HG02884 (cell line): ENCODE data around the gene IFI6.

ENCODE experiments used
- ATAC-seq: cut with Tn5 transposase; IDR thresholded peaks from one replicate; pipeline ENCODE4 v1.9.1; 2021; ENCODE audit warnings: mild to moderate bottlenecking, moderate library complexity; ENCODE audit not compliant: unreplicated experiment

IFI6 gene

DNA sequence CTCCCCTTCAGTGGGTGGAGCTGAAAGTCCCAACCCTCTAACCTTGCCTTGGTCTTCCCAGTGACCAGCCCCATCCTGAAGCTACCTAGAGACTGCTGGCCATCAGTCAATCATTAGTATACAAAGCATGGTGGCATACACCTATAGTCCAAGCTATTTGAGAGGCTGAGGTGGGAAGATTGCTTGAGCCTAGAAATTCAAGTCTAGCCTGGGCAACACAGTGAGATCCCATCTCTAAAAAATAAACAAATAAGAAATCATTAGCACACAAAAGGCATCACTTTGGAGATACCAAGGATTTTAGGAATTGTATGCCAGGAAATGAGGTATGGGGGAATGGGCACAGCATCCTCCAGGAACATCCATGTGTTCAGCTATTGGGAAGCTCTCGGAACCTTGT lies 4.4 kb upstream of the IFI6 start:
- ATAC-seq: no peak

GRCh38 chr1:27672750-27673112 lies 739 bp upstream of the IFI6 start:
- no peak for ATAC-seq

DNA sequence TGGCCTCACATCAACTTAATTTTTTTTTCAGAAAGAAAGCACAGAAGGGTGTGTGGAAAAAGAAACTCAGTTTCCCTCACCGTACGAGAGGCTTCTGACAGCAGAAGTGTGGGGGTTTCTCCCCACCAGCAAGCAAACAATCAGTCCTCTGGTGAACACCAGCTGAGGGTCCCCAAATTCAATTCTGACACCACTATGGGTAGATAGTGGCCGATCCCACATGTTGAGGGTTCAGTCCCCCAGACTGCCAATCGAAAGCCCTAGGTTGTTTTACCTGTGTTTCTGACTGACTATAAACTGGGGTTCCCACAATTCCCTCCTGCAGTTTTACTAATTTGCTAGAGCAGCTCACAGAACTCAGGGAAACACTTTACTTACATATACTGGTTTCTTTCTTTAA lies 2.1 kb downstream of the IFI6 start:
- ATAC-seq: no peak

DNA sequence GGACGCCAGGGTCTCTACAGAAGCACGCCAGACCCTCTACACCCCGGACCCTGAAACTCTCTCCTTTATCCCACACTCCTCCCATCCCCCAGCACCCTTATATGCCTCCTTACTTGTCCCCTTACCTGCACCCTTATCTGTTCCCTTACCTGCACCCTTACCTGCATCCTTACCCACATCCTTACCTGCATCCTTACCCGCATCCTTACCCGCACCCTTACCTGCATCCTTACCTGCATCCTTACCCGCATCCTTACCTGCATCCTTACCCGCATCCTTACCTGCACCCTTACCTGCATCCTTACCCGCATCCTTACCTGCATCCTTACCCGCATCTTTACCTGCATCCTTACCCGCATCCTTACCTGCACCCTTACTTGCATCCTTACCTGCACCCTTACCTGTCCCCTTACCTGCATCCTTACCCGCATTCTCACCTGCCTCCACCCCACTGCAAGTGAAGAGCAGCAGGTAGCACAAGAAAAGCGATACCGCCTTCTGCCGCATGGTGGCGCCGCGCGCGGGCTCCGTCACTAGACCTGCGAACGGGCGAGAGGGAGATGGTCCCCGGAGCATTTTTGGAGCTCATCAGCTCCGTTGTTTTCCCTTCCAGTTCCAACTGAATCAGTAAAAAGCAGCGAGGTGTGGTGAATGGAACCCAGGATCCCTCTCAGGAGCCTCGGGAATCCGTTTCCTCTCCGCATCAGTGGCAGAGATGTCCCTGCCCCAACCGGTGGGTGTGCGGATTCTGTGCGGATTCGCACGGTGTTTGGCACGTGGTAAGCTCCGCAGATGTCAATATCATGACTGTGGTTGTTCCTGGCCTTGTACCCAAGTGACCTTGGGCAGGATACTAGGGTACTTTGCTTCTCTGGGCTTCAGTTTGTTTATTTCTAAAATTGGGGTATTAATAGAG lies 2.9 kb downstream of the IFI6 start:
- no peak for ATAC-seq

DNA sequence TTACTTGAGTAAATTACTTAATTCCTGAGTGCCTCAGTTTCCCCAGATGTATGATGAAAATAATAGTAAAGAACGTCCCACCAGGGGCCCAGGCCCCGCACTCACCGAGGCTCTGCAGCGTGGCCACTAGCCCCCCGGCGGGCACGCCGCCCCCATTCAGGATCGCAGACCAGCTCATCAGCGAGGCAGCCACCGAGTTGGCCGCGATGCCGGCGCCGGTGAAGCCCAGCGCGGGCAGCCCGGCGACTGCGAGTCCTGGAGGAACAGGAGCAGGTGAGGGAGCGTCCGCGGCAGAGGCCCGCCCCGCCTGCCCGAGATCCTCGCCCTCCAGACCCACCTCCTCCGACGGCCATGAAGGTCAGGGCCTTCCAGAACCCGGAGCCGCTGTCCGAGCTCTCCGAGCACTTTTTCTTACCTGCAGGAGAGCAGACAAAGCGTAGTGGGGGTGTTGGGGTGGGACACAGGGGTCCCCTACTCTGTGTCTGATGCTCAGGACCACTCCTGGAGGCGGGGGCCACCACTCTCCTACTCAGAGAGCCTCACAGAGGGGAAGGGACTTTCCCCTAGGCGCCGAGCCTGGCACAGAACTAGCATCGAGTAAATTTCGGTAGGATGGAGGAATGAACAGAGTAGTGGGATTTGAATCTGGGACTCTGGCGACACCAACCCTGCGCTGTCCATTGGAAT lies 3.7 kb downstream of the IFI6 start:
- no peak for ATAC-seq

GRCh38 chr1:27666791-27667254 lies 5.2 kb downstream of the IFI6 start:
- ATAC-seq: no peak

- ATAC-seq: no peak
These were observed 5.7 kb downstream of the IFI6 start for GRCh38 chr1:27666294-27666693.

GRCh38 chr1:27665016-27665651 lies 6.9 kb downstream of the IFI6 start:
- ATAC-seq: no peak

GRCh38 chr1:27664291-27664690 lies 7.7 kb downstream of the IFI6 start:
- no peak for ATAC-seq

DNA sequence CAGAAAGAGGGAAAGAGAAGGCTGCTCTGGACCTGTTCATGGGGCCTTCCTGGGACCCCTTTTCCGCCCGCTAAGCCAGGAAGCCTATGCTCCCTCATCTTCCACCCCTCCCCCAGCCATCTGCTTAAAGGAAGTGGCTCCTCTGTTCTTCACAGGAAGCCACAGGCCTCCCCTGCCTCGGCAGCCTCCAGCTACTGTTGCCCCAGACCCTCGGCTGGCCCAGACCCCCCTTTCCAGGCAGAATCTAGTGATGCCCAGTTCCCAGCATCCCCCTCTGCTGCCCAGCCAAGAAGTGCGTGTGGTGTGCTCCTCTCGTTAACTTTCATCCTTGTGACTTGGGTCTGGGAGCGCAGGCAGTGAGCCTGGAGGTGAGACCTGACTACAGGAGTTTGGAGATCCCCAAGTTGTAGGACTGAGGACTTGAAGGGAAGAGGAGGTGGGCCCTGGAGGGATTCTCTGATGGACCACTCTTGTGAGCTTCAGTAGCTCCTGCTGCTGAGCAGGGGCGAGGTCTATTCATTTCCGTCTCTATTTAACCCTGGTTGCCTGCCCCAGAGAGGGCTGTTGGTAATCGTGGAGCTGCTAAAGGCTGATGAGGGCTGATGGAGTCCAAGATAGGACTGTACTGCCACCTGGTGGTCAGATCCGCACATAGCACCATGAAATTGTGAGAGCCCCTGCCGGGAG lies 9.1 kb downstream of the IFI6 start:
- ATAC-seq: no peak

- no peak for ATAC-seq
These were observed 9.7 kb downstream of the IFI6 start for GRCh38 chr1:27662261-27662660.

DNA sequence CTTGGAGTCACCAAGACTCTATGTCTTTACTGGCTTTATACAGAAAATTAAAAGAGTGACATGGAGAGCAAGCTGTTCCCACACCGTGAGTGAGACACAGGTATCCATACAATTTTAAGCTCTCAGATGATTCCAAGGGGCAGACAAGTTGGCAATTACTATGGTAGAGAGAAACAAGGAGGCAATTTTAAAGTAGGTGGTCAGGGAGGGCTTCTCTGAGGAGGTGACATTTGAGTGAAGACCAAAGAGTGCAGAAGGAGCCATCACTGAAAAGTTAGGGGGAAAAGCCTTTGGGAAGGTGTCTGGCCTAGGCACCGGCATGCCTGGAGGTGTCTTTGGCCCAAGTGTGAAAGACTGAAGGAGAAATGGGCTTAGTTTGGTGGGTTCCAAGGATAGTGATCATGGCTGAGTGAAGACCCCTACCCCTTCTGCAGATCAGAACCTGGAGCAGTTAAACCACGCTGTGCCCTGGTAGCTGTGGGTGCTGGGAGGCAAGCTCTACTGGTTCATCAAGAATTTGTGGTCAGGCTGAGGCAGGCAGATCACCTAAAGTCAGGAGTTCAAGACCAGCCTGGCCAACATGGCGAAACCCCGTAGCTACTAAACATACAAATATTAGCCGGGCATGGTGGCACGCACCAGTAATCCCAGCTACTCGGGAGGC lies 10.4 kb downstream of the IFI6 start:
- ATAC-seq: no peak

- ATAC-seq: no peak
These were observed 11.6 kb downstream of the IFI6 start for GRCh38 chr1:27660300-27660835.

GRCh38 chr1:27659497-27660299 lies 12.3 kb downstream of the IFI6 start:
- peak; percentile 51 for ATAC-seq

GRCh38 chr1:27658951-27659496 lies 13.0 kb downstream of the IFI6 start:
- ATAC-seq: peak; percentile 9

DNA sequence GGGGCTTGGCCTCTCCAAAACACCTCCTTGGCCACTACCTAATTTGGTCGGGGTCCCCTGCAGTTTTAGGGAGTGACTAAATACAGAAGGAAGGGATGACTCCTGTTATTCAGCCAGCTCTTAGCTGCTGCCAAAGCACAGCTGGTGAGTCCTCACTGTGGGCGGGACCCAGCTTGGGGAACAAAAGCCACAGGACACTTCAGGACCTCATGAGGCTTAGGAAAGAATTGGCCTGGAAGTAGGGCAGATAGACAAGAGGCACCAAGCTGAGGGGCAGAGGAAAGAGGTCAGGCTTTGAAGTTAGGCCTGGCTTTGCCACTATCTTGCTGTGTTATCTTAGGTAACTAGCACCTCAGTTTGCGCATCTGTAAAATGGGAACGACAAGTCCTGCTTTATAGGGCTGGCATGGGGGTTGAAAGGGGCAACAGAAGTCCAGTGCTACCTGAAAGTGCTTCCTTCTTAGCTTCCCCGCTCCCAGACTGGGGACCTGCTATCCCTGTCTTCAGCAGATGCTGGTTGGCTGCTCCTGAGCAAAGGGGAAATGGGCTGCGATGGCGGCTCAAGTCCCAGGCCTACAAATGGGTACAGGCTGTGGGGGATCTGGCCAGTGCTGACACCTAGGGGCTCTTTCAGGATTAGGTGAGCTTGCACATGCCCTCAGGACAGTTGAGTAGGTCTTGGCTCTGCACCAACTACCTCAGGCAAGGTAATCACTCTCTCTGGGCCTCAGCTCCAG lies 15.7 kb downstream of the IFI6 start:
- no peak for ATAC-seq

- no peak for ATAC-seq
These were observed 16.6 kb downstream of the IFI6 start for GRCh38 chr1:27655151-27655937.
